BE2C (cell line): ENCODE data around the gene PDE1C.

Source experiments
- DNase-seq: peaks from one replicate; pipeline ENCODE4 v3.0.0-alpha.2; 2020
- H3K27me3 ChIP-seq: fragments of 250-450 bp; sonication (Bioruptor Pico); 2 replicates; pipeline ENCODE4 v1.5.1; 2020; ENCODE audit warnings: mild to moderate bottlenecking
- H3K36me3 ChIP-seq: fragments of 250-450 bp; sonication (Bioruptor Pico); 2 replicates; pipeline ENCODE4 v1.5.1; 2020; ENCODE audit warnings: mild to moderate bottlenecking
- H3K4me1 ChIP-seq: fragments of 250-450 bp; sonication (Bioruptor Pico); 2 replicates; pipeline ENCODE4 v1.5.1; 2020
- H3K4me3 ChIP-seq: 2 replicates; pipeline ENCODE4 v1.5.1; 2011; ENCODE audit warnings: low read depth, low read length
- H3K9me3 ChIP-seq: fragments of 250-450 bp; sonication (Bioruptor Pico); 2 replicates; pipeline ENCODE4 v1.5.1; 2020
- CTCF ChIP-seq: IDR thresholded peaks from 2 replicates; pipeline ENCODE4 v1.5.1; 2012; ENCODE audit warnings: mild to moderate bottlenecking, low read depth, low read length

The PDE1C gene

GRCh38 chr7:32053204-32053603 lies 17.0 kb downstream of the PDE1C start:
- H3K4me3 ChIP-seq: no peak overlapping the region
- no peaks in the 10 kb centered on the region for H3K9me3 ChIP-seq
- no peaks in the 10 kb centered on the region; the same call in none of the 2 replicates for H3K27me3 ChIP-seq
- H3K4me1 ChIP-seq: no peaks in the 10 kb centered on the region
- no peak for TF ChIP-seq CTCF
- no peak for DNase-seq
- no peaks in the 10 kb centered on the region for H3K36me3 ChIP-seq

GRCh38 chr7:32051128-32051527 lies 19.1 kb downstream of the PDE1C start:
- Histone ChIP-seq H3K27me3 (no peaks in the 10 kb centered on the region; the same call in none of the 2 replicates), H3K4me1 (no peaks in the 10 kb centered on the region), H3K36me3 (no peaks in the 10 kb centered on the region), H3K9me3 (no peaks in the 10 kb centered on the region), H3K4me3 (no peak overlapping the region)
- no peak for TF ChIP-seq CTCF
- no peak for DNase-seq

- Histone ChIP-seq H3K4me3 (no peak overlapping the region), H3K27me3 (no peaks in the 10 kb centered on the region; the same call in 1 of the 2 replicates), H3K4me1 (no peaks in the 10 kb centered on the region), H3K9me3 (no peaks in the 10 kb centered on the region), H3K36me3 (no peaks in the 10 kb centered on the region)
- TF ChIP-seq CTCF: no peak
- DNase-seq: no peak
These were observed 20.6 kb downstream of the PDE1C start for GRCh38 chr7:32049599-32049998.

- Histone ChIP-seq H3K36me3 (no peaks in the 10 kb centered on the region), H3K4me3 (no peak overlapping the region), H3K9me3 (no peaks in the 10 kb centered on the region), H3K27me3 (no peaks in the 10 kb centered on the region), H3K4me1 (no peaks in the 10 kb centered on the region)
- TF ChIP-seq CTCF: no peak
- no peak for DNase-seq
These were observed 21.2 kb downstream of the PDE1C start for GRCh38 chr7:32048970-32049491.

- Histone ChIP-seq H3K4me1 (no peaks in the 10 kb centered on the region), H3K9me3 (no peaks in the 10 kb centered on the region), H3K36me3 (no peaks in the 10 kb centered on the region), H3K4me3 (no peak overlapping the region), H3K27me3 (no peaks in the 10 kb centered on the region)
- TF ChIP-seq CTCF: no peak
- no peak for DNase-seq
These were observed 22.4 kb downstream of the PDE1C start for GRCh38 chr7:32047801-32048200.

GRCh38 chr7:32047075-32047474 lies 23.1 kb downstream of the PDE1C start:
- Histone ChIP-seq H3K4me3 (no peak overlapping the region), H3K36me3 (no peaks in the 10 kb centered on the region), H3K4me1 (no peaks in the 10 kb centered on the region), H3K27me3 (no peaks in the 10 kb centered on the region), H3K9me3 (no peaks in the 10 kb centered on the region)
- no peak for DNase-seq
- TF ChIP-seq CTCF: no peak
